Left colon (tissue), 2 donors: Measurements from ENCODE around the gene ERGIC3. TPM values are rescaled to one million over a fixed set of nuclear protein-coding genes. Genes with fewer than 3 reads are reported as not detected.

Experiments used
- ATAC-seq: fragments of 200-7000 bp; cut with Tn5 transposase; one replicate; pipeline ENCODE4 v1.9.1; 2020; ENCODE audit warnings: mild to moderate bottlenecking, moderate library complexity
- DNase-seq, 2 donors: peaks; one replicate each; pipeline ENCODE4 v3.0.0-alpha.2; 2020
- intact Hi-C, 2 donors: fragments of 100-400 bp; cut with DNase I in 1 of 2; cut with micrococcal nuclease in 1 of 2; formaldehyde crosslinking; loops; one replicate each; pipeline versions ENCODE4 v1.11.2 to v1.14.0; 2022; cut with DNase I, micrococcal nuclease
- total RNA-seq, 2 donors: library from RNA; stranded (reverse); fragmentation: NEBNext Ultra II Directional; extraction: Animal tissue kit (Norgen Biotek cat#: 25700); gene quantifications; one replicate each; pipeline ENCODE4 v1.2.1, GENCODE V29; 2021
- donor health status: DM: no; HTN: no; CAD: no.
- donor health status: DM: yes; HTN: yes; CAD: no.

Gene ERGIC3
- total RNA-seq, 2 donors from 2014 or later = 262 to 278 TPM

DNA sequence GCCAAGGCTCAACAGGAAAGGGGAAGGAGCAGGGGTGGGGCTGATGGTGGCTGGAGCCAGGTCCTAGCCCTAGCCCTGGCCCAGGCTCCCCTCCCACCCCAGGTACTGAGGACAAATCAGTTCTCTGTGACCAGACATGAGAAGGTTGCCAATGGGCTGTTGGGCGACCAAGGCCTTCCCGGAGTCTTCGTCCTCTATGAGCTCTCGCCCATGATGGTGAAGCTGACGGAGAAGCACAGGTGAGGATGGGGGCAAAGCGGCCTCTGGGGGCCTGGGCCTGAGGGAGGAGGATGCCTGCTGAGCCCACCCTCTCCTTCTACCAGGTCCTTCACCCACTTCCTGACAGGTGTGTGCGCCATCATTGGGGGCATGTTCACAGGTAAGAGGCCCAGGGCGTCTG is 15.0 kb downstream of the ERGIC3 start:
- intact Hi-C loops = no loop called here
- no peak for ATAC-seq
- DNase-seq = no peak

GRCh38 chr20:35558451-35558850 is 16.6 kb downstream of the ERGIC3 start:
- intact Hi-C loops = no loop called here
- no peak for ATAC-seq
- DNase-seq = no peak

- DNase-seq (no peak), ATAC-seq (peak; percentile 18)
- intact Hi-C loops = no loop called here
Measured at GRCh38 chr20:35559042-35559693, 17.3 kb downstream of the ERGIC3 start.

DNA sequence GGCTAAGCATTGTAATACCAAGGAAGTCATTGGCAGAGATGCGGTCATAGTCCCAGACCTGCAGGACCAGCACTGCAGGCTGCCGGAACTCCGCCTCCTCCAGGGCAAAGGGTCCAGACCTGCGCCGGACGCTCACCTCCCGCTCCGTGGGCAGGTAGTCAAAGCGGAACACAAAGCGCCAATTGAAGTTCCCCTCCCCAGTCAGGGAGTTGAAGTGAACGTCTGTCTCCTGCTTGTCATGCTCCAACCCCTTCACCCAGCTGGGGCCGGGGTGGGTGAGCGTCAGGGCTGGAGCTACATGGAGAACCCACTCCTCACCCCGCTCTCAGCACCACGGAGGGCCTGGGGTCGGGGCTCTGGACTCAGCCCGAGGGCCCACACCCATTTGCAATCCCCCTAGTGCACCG is 18.2 kb downstream of the ERGIC3 start:
- intact Hi-C loops = no loop called here
- ATAC-seq (peak; percentile 85), DNase-seq (peak; percentile 48 to 65)

DNA sequence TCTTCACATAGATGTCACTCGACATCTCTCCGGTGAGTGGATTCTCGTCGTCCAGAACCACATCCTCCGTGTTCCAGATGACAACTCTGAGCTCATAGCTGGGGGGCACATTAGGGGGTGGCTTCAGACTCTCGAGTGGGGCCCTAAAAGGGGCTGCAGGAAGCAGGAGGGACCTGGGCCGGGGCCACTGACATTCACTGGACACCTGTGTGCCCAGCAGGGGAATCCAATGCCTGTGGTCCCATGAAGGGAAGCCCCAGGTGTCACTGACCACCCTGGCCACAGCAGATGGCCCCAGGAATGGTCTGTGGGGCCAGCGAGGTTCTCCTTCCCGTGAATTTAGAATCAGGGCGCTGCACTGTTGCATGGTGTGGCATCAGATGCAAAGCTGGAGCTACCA is 18.7 kb downstream of the ERGIC3 start:
- DNase-seq (no peak), ATAC-seq (no peak)
- intact Hi-C loops = no loop called here

- DNase-seq = no peak
- peak; percentile 70 for ATAC-seq
- intact Hi-C loops = no loop called here
Measured at GRCh38 chr20:35561268-35561667, 19.4 kb downstream of the ERGIC3 start.

DNA sequence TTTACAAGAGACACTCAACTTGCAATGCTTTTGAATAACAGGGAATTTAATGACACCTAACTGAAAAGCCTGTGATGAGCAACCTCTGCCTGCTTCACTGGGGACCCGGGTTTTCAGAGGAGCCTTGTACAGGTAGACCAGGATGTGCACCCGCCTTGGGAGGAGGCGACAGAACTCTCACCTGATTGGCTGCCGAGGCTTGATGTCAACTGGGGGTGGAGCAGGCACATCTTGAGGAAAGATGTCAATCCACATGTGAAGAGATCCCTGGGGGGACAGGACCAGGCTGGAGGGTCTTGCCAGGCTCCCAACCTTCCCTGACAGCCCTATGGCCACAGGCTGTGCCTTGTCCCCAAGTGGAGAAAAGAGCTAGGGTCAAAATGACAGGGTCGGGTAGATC is 19.8 kb downstream of the ERGIC3 start:
- DNase-seq (no peak), ATAC-seq (no peak)
- intact Hi-C loops = no loop called here

DNA sequence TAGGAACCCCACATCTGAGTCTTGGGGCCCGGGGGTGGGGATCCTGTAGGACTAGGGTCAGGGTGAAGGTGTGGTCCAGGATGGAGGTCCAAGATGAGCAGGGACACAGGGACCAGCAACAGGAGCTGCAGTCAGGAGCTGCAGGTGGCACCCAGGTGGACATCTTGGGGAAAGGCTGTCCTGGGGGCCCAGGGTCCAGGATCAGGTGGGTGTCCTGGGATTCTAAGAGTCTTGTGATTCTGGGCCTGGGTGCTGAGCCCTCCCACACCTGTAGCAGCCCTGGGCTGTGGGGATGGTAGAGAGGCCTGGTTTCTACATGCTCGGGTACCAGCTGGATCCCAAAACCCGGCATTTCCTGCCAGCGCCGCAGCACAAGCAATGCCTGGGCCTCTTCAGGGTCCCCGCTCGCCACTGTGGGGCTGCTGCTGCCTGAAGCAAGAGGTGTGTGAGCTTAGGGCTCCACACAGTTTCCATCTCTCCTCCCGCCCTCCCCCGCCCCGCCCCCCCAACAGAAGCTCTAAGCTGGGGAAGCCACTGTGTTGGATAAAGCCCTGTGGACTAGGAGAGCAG is 20.7 kb downstream of the ERGIC3 start:
- ATAC-seq = no peak
- intact Hi-C loops = no loop called here
- DNase-seq = no peak

- no peak for ATAC-seq
- DNase-seq = no peak
- intact Hi-C loops = no loop called here
Measured at GRCh38 chr20:35563834-35564233, 22.0 kb downstream of the ERGIC3 start.

GRCh38 chr20:35564905-35565304 is 23.0 kb downstream of the ERGIC3 start:
- intact Hi-C loops = no loop called here

GRCh38 chr20:35568645-35569044 is 26.8 kb downstream of the ERGIC3 start:
- peak in 1 of 2 donors; percentile 36 for DNase-seq
- ATAC-seq = peak; percentile 90
- intact Hi-C loops = no loop called here

More at GRCh38 chr20:35564905-35565304, 23.0 kb downstream of the ERGIC3 start:
- DNase-seq = no peak
- no peak for ATAC-seq

GRCh38 chr20:35571555-35571954 is 29.7 kb downstream of the ERGIC3 start:
- ATAC-seq (peak; percentile 20), DNase-seq (no peak)
- intact Hi-C loops = no loop called here

- ATAC-seq = no peak
- intact Hi-C loops = no loop called here
Measured at GRCh38 chr20:35572838-35573237, 31.0 kb downstream of the ERGIC3 start.

DNA sequence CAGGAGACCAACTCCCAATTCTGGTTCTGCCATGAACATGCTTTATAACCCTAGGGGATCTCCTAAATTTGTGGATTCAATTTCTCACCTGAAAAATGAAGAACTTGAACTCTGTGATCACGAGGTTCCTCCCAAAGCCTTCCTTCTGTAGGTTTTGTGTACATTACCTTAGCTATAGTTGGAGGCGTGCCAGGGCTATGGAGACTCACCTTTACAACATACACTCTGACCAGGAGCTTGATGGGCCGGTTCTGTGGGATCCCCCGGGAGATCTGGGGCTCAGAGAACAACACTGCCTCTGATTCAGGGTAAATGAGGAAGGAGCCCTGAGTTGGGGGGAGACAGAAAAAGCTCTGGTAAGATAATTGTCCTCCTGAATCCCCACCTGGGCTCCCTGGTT is 34.1 kb downstream of the ERGIC3 start:
- intact Hi-C loops = no loop called here
- DNase-seq = peak; percentile 89 to 92
- ATAC-seq = peak; percentile 96

More at GRCh38 chr20:35572838-35573237, 31.0 kb downstream of the ERGIC3 start:
- DNase-seq = no peak

DNA sequence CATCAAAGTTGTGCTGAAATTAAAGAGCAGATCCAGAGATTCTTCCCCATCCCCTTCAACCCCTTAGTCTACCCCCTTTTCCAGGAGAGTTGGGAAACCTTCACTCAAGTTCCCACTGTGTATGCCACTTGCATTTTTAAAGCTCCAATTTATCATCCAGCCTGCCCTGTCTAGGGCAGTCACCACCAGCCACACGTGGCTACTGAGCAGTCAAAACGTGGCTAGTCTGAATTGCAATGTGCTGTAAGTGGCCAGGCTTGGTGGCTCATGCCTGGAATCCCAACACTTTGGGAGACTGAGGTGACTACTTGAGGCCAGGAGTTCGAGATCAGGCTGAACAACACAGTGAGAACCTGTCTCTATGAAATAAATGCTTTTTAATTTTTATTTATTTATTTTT is 34.9 kb downstream of the ERGIC3 start:
- intact Hi-C loops = no loop called here
- DNase-seq = no peak

GRCh38 chr20:35578469-35578868 is 36.6 kb downstream of the ERGIC3 start:
- intact Hi-C loops = no loop called here
- DNase-seq (no peak), ATAC-seq (no peak)

More for the DNA sequence above, 34.9 kb downstream of the ERGIC3 start:
- ATAC-seq = peak; percentile 18

DNA sequence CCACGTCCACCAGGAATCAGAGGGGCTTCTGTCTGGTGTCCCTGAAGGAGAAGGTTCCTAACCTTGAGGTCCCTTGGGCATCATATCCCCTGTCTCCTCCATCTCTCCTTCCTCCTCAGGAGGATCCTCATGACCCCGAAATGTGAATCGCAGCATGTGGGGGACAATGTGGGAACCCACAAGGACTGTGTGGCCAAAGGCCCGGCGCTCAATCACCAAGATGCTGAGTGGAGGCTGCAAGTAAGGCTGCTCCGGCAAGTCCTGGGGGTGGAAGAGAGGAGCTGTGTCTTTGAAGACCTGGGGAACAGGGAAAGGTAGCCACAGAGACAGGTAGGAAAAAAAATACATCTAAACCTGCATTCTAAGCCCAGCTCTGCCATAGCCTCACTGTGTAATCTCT is 37.3 kb downstream of the ERGIC3 start:
- DNase-seq = no peak
- intact Hi-C loops = no loop called here
- ATAC-seq = no peak

DNA sequence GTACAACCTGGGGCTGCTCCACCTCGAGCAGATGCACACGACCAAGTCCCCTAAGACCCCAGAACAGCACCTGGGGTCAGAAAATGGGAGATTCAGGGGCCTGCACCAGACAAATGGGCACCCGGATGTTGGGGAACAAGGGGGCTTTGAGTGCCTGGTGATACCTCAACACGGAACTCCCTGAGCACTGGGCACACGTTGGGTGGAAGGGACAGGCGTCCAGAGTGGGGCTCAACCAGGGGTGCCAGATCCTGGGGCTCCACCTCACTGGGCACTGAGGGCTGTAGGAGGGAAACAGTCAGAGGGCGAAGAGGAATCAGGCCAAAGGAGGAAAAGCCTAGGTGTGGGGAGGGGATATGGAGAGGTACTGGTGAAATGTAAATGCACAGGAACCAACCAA is 40.3 kb downstream of the ERGIC3 start:
- intact Hi-C loops = no loop called here
- no peak for ATAC-seq
- DNase-seq = no peak

- no peak for ATAC-seq
- DNase-seq = no peak
- intact Hi-C loops = no loop called here
Measured at GRCh38 chr20:35582741-35583404, 41.0 kb downstream of the ERGIC3 start.
